Measurements from ENCODE around the gene NDEL1. TPM values are rescaled to one million over a fixed set of nuclear protein-coding genes. Genes with fewer than 3 reads are reported as not detected.

NDEL1 gene
- total RNA-seq, 1 donor = 68.8 TPM

- no peak overlapping the region for H3K4me3 ChIP-seq (ENCODE audit: low read depth, low read length)
- TF ChIP-seq CTCF (IDR thresholded peaks at IDR 0.05; ENCODE audit: insufficient read depth, low read length) = no peak
- DNase-seq (ENCODE audit: low read depth) = no peak
Observed at GRCh38 chr17:8451933-8452614, 16.4 kb downstream of the NDEL1 start.

GRCh38 chr17:8453326-8453725, 17.6 kb downstream of the NDEL1 start:
- no peak overlapping the region for H3K4me3 ChIP-seq (ENCODE audit: low read depth, low read length)
- no peak for DNase-seq (ENCODE audit: low read depth)
- no peak for TF ChIP-seq CTCF (IDR thresholded peaks at IDR 0.05; ENCODE audit: insufficient read depth, low read length)

GRCh38 chr17:8455665-8456209, 20.1 kb downstream of the NDEL1 start:
- H3K4me3 ChIP-seq (ENCODE audit: low read depth, low read length) = no peak overlapping the region
- TF ChIP-seq CTCF (IDR thresholded peaks at IDR 0.05; ENCODE audit: insufficient read depth, low read length) = no peak
- no peak for DNase-seq (ENCODE audit: low read depth)

- no peak for DNase-seq (ENCODE audit: low read depth)
- no peak overlapping the region for H3K4me3 ChIP-seq (ENCODE audit: low read depth, low read length)
- no peak for TF ChIP-seq CTCF (IDR thresholded peaks at IDR 0.05; ENCODE audit: insufficient read depth, low read length)
Observed at GRCh38 chr17:8458128-8458527, 22.4 kb downstream of the NDEL1 start.

- no peak for DNase-seq (ENCODE audit: low read depth)
- no peak overlapping the region for H3K4me3 ChIP-seq (ENCODE audit: low read depth, low read length)
- no peak for TF ChIP-seq CTCF (IDR thresholded peaks at IDR 0.05; ENCODE audit: insufficient read depth, low read length)
Observed at GRCh38 chr17:8459107-8459506, 23.4 kb downstream of the NDEL1 start.

- no peak for TF ChIP-seq CTCF (IDR thresholded peaks at IDR 0.05; ENCODE audit: insufficient read depth, low read length)
- no peak overlapping the region for H3K4me3 ChIP-seq (ENCODE audit: low read depth, low read length)
- DNase-seq (ENCODE audit: low read depth) = no peak
Observed at GRCh38 chr17:8459831-8460230, 24.1 kb downstream of the NDEL1 start.

- no peak overlapping the region for H3K4me3 ChIP-seq (ENCODE audit: low read depth, low read length)
- no peak for TF ChIP-seq CTCF (IDR thresholded peaks at IDR 0.05; ENCODE audit: insufficient read depth, low read length)
- DNase-seq (ENCODE audit: low read depth) = no peak
Observed at GRCh38 chr17:8462564-8462963, 26.9 kb downstream of the NDEL1 start.
